Colonic mucosa (tissue), 4 donors: Measurements from ENCODE around the gene ADCYAP1R1. TPM values are rescaled to one million over a fixed set of nuclear protein-coding genes. Genes with fewer than 3 reads are reported as not detected.

Source experiments
- DNase-seq: peaks from one replicate; pipeline ENCODE4 v3.0.0-alpha.2; 2020
- H3K27ac ChIP-seq: fragments of 200-600 bp; one replicate; pipeline ENCODE4 v1.8.0; 2021
- H3K27me3 ChIP-seq: fragments of 200-600 bp; one replicate; pipeline ENCODE4 v1.8.0; 2021
- H3K36me3 ChIP-seq: fragments of 200-600 bp; one replicate; pipeline ENCODE4 v1.8.0; 2021
- H3K4me1 ChIP-seq: fragments of 200-600 bp; one replicate; pipeline ENCODE4 v1.8.0; 2021; ENCODE audit warnings: mild to moderate bottlenecking
- H3K4me3 ChIP-seq: fragments of 200-600 bp; one replicate; pipeline ENCODE4 v1.8.0; 2021
- H3K9ac ChIP-seq, 2 donors: one replicate each; pipeline ENCODE4 v1.7.0; 2013; ENCODE audit warnings: control low read depth in 2 of 2, low read depth in 2 of 2, low read length in 2 of 2
- H3K9me3 ChIP-seq: fragments of 200-600 bp; one replicate; pipeline ENCODE4 v1.8.0; 2021
- CTCF ChIP-seq: fragments of 200-600 bp; IDR thresholded peaks from one replicate; pipeline ENCODE4 v1.8.0; 2022; ENCODE audit warnings: antibody characterized with exemption, mild to moderate bottlenecking
- intact Hi-C: fragments of 100-400 bp; cut with DNase I; formaldehyde crosslinking; loops from one replicate; pipeline ENCODE4 v1.14.1; 2022
- total RNA-seq, 2 donors: library from RNA; stranded (reverse); fragmentation: NEBNext Ultra II Directional in 1 of 2; extraction: Animal tissue kit (Norgen Biotek cat#: 25700) in 1 of 2; gene quantifications; one replicate each; pipeline ENCODE4 v1.2.1, GENCODE V29; 2021
- donor health status: healthy.
- donor health status: DM: no; HTN: no; CAD: no.
- donor health status: DM: no; HTN: no; CAD: no.

ADCYAP1R1 gene
- total RNA-seq, 2 donors from 2014 or later = 0.37 to 0.90 TPM

DNA sequence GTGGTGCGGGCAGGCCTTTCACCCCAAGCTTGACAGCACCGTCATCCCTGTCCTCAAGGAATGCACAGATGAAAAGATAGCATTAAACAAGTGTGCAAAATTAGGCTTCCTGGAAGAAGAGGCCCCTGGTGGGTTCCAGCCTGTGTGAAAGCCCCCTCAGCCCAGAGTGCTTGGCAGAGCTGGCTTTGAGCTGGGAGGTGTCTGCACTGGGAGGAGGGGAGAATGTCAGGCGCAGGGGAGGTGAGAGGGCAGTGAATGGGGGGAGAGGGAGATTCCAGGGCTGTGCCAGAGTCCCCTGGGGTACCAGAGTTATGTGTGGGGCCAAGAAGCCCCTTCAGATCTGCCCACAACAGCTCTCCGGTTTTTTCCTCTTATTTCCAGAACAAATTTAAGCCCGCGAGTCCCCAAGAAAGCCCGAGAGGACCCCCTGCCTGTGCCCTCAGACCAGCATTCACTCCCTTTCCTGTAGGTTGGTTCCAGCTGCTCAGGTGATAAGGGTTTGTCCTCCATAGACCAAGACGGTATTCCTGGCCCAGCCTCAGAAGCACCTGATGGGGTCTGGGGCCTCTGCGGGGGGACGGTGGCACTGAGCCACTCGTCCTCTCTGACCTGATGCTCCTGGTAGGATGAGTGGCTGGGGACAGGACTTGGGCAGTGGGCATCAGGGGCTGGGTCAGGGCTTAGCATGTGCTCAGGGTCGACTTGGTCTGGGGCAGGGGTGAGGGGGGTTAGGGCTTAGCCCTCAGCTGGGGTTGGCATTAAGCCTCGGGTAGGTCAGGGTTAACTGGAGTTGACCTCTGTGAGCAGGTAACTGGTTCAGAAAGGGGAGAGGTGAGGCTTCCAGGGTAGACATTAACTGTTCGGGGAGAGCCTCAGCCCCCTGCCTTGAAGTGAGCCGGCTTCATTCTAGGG, 43.4 kb downstream of the ADCYAP1R1 start:
- Histone ChIP-seq H3K27ac (no peak overlapping the region), H3K36me3 (no peaks in the 10 kb centered on the region), H3K9me3 (no peaks in the 10 kb centered on the region), H3K27me3 (no peaks in the 10 kb centered on the region), H3K4me1 (no peaks in the 10 kb centered on the region), H3K4me3 (no peak overlapping the region), H3K9ac (no peak overlapping the region)
- intact Hi-C loops = no loop called here
- no peak for DNase-seq
- no peak for TF ChIP-seq CTCF

GRCh38 chr7:31096198-31096876, 44.2 kb downstream of the ADCYAP1R1 start:
- intact Hi-C loops = no loop called here
- no peak for DNase-seq
- Histone ChIP-seq H3K4me1 (no peaks in the 10 kb centered on the region), H3K27ac (no peak overlapping the region), H3K4me3 (no peak overlapping the region), H3K27me3 (no peaks in the 10 kb centered on the region), H3K9me3 (no peaks in the 10 kb centered on the region), H3K36me3 (no peaks in the 10 kb centered on the region), H3K9ac (no peak overlapping the region)
- TF ChIP-seq CTCF = no peak

DNA sequence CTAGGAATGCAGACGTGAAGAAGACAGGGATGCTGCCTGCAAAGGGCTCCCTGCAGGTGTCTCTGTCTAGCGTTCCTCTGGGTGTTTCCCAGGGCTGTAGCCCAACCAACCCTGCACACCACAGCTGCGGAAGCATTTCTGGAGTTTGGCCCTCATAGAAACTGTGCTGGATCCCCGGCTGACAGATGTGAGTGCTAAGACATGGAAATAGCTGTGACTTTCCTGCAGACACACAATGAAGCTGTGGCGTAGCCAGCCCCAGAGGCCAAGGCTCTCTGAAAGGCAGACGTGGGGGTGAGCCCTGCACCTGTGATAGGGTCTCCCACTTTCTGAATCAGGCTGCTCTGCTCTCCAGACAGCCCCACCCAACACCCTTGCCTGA, 44.8 kb downstream of the ADCYAP1R1 start:
- Histone ChIP-seq H3K27ac (no peak overlapping the region), H3K4me3 (no peak overlapping the region), H3K27me3 (no peaks in the 10 kb centered on the region), H3K4me1 (no peaks in the 10 kb centered on the region), H3K9me3 (no peaks in the 10 kb centered on the region), H3K9ac (no peak overlapping the region), H3K36me3 (no peaks in the 10 kb centered on the region)
- intact Hi-C loops = no loop called here
- no peak for TF ChIP-seq CTCF
- no peak for DNase-seq

DNA sequence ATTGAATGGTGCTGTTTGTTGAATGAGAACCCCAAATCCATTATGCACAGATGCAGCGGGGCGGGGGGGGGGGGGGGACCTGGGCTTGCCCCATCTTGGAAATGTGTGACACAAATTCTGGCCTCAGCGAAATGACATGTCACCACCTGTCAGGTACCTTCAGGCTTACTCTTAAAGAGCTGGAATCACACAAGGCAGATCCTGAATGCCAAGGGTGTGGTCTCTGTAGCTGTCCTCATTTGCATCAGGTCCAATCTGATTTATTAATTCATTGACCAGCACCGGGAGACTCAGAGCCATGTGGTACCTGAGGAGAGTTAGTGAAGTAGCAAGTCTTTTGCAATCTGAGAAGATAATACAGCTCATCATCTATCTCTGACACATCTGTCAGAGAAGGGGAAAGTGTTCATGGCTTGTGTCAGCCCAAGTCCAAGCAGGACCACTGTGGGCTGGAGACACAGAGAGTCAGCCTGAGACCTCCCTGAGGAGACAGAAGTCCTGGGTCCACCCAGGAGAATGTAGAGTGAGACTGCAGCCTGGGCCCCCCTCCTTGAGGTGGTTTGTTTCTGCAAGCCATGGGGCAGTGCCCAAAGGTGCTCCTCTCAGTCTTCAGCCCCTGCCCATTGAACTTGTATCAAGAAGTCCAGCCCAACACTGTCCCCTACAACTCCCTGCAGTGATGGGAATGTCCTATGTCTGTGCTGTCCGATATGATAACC, 46.7 kb downstream of the ADCYAP1R1 start:
- Histone ChIP-seq H3K27me3 (no peaks in the 10 kb centered on the region), H3K9ac (no peak overlapping the region), H3K4me1 (no peaks in the 10 kb centered on the region), H3K4me3 (no peak overlapping the region), H3K27ac (no peak overlapping the region), H3K9me3 (no peaks in the 10 kb centered on the region), H3K36me3 (no peaks in the 10 kb centered on the region)
- no peak for TF ChIP-seq CTCF
- intact Hi-C loops = no loop called here
- no peak for DNase-seq
